ENCODE measurements around the gene UGDH. TPM values are rescaled to one million over a fixed set of nuclear protein-coding genes. Genes with fewer than 3 reads are reported as not detected.
A peak's percentile ranks its signal among the peaks of the same experiment; 100 is the strongest.

Gene UGDH
- total and polyA plus RNA-seq, 2 of the 13 experiments (the other 11 are each of a cell fraction or from before 2014, with no cell fraction given), result 99.0 to 384 TPM

GRCh38 chr4:39469429-39470077, 57.7 kb downstream of the UGDH start (continued):
- TF ChIP-seq ZFP91 (CRISPR knock-in tag; IDR thresholded peaks at IDR 0.05; ENCODE audit: borderline replicate concordance) (no peak), ETS1 (CRISPR knock-in tag; IDR thresholded peaks at IDR 0.05) (no peak), TERF1 (CRISPR knock-in tag; IDR thresholded peaks at IDR 0.05) (no peak), ATF2 (CRISPR knock-in tag; IDR thresholded peaks at IDR 0.05) (0 out of 2 replicates have a peak, but pooled peaks have one; percentile 21), ZNF513 (CRISPR knock-in tag; conservative IDR thresholded peaks at IDR 0.05) (no peak), FOXO1 (CRISPR knock-in tag; IDR thresholded peaks at IDR 0.05) (no peak), ZNF33A (CRISPR knock-in tag; IDR thresholded peaks at IDR 0.05; ENCODE audit: borderline replicate concordance) (no peak), ZNF3 (CRISPR knock-in tag; IDR thresholded peaks at IDR 0.05) (no peak), MIER3 (CRISPR knock-in tag; IDR thresholded peaks at IDR 0.05; ENCODE audit: borderline replicate concordance) (0 out of 2 replicates have a peak, but pooled peaks have one; percentile 18), ZNF275 (CRISPR knock-in tag; IDR thresholded peaks at IDR 0.05; ENCODE audit: borderline replicate concordance) (no peak), PITX1 (CRISPR knock-in tag; IDR thresholded peaks at IDR 0.05) (no peak), GATA4 (IDR thresholded peaks at IDR 0.05; ENCODE audit: borderline replicate concordance, low read depth) (no peak), ZBTB3 (CRISPR knock-in tag; IDR thresholded peaks at IDR 0.05; ENCODE audit: borderline replicate concordance, low read depth) (no peak), FOXP4 (CRISPR knock-in tag; IDR thresholded peaks at IDR 0.05) (0 out of 2 replicates have a peak, but pooled peaks have one; percentile 17), SOX6 (IDR thresholded peaks at IDR 0.05) (no peak), SOX6 (CRISPR knock-in tag; IDR thresholded peaks at IDR 0.05) (no peak; the same call in 1 of the 2 replicates), ZNF720 (CRISPR knock-in tag; IDR thresholded peaks at IDR 0.05) (no peak), SMC3 (IDR thresholded peaks at IDR 0.05; ENCODE audit: low read length) (peak; percentile 93)
